ENCODE data around the gene MZB1. TPM values are rescaled to one million over a fixed set of nuclear protein-coding genes. Genes with fewer than 3 reads are reported as not detected.

MZB1 gene
- total and polyA plus RNA-seq, 2 of the 13 experiments (the other 11 are each of a cell fraction or from before 2014, with no cell fraction given), result 0.31 to 0.40 TPM

DNA sequence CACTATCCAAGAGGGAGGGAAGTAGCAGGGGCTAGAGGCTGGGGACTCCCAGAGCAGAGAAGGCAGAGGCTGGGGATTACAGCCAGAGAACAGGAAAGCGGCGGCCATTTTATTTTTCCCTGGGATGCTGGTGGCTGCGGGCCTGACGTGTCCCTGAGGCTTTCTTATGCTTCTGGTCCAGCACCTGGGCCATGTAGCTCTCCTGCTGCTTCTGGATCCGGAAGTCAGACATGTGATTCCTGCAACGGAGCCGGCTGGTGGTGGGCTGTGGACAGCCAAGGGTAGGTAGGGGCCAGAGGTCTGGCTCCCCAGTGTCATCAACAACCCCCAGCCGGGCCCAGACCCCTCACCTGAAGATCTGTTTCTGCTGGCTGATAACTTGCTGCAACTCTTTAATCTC is 7.0 kb upstream of the MZB1 start:
- 90% methylated on average over 6 of the region's 8 CpGs for WGBS (ENCODE audit: low lambda C conversion rate)
- FAIRE-seq (no peak), ATAC-seq (no peak), DNase-seq (ENCODE audit: low spot score) (no peak)
- no peaks in the 10 kb centered on the region for H3K9me3 ChIP-seq (ENCODE audit: low read length)
- no peak for TF ChIP-seq ARHGAP35 (CRISPR knock-in tag; IDR thresholded peaks at IDR 0.05; ENCODE audit: borderline replicate concordance)
- no peak for TF ChIP-seq GMEB1 (CRISPR knock-in tag; IDR thresholded peaks at IDR 0.05; ENCODE audit: borderline replicate concordance)
- TF ChIP-seq RFXANK (CRISPR knock-in tag; IDR thresholded peaks at IDR 0.05), result no peak
- TF ChIP-seq ZNF275 (CRISPR knock-in tag; IDR thresholded peaks at IDR 0.05; ENCODE audit: borderline replicate concordance), result no peak
- TF ChIP-seq RORA (CRISPR knock-in tag; IDR thresholded peaks at IDR 0.05), result no peak
- TF ChIP-seq ZNF562 (CRISPR knock-in tag; IDR thresholded peaks at IDR 0.05; ENCODE audit: borderline replicate concordance), result no peak
- TF ChIP-seq REST (IDR thresholded peaks at IDR 0.05; ENCODE audit: borderline replicate concordance in 1 of 2, low read depth in 1 of 2, low read length in 2 of 2), result no peak
- TF ChIP-seq JUN (CRISPR knock-in tag; IDR thresholded peaks at IDR 0.05), result no peak
- TF ChIP-seq ZNF570 (CRISPR knock-in tag; IDR thresholded peaks at IDR 0.05; ENCODE audit: borderline replicate concordance), result no peak
- TF ChIP-seq KDM5B (CRISPR knock-in tag; IDR thresholded peaks at IDR 0.05; ENCODE audit: borderline replicate concordance), result no peak
- TF ChIP-seq JUNB (CRISPR knock-in tag; IDR thresholded peaks at IDR 0.05; ENCODE audit: borderline replicate concordance), result no peak
- no peak for TF ChIP-seq NFIB (CRISPR knock-in tag; IDR thresholded peaks at IDR 0.05; ENCODE audit: borderline replicate concordance)
- TF ChIP-seq ZNF33A (CRISPR knock-in tag; IDR thresholded peaks at IDR 0.05; ENCODE audit: borderline replicate concordance), result no peak
- ChIA-PET POLR2A (no interaction called here), CTCF (ENCODE audit: low intra/inter-chr PET ratio, low total read pairs) (no interaction called here)
- H3K4me2 ChIP-seq (ENCODE audit: low read depth, low read length), result no peak overlapping the region
- no peaks in the 10 kb centered on the region for H3K27me3 ChIP-seq (ENCODE audit: control insufficient read depth in 1 of 2, insufficient read depth in 2 of 2, low read length in 2 of 2)
- H3K27ac ChIP-seq (ENCODE audit: extremely low read length, insufficient read depth, low read length), result no peak overlapping the region
- BruUV-seq (replicated peaks), result no TSS peak
- no peak overlapping the region for H3K4me3 ChIP-seq (replicated peaks in 1 of 3; ENCODE audit: insufficient read depth in 1 of 3, low read depth in 2 of 3, low read length in 3 of 3)
- H3K36me3 ChIP-seq (replicated peaks in 1 of 2; ENCODE audit: control insufficient read depth in 1 of 2, insufficient read depth in 2 of 2, low read length in 2 of 2), result no peaks in the 10 kb centered on the region; a peak in 2 of 5 replicates
- intact Hi-C loops (cut with micrococcal nuclease; ENCODE audit: unreplicated experiment) (no loop called here), in situ Hi-C loops (cut with HindIII; ENCODE audit: extremely low pct_ligation_motif_present, low pct_unique_long_range_greater_than_20kb) (no loop called here)
- H2AFZ ChIP-seq (ENCODE audit: low read length), result no peak overlapping the region
- no peak overlapping the region for H3K9ac ChIP-seq (ENCODE audit: insufficient read depth, low read depth, low read length)
- H3K4me1 ChIP-seq (ENCODE audit: insufficient read depth, low read length), result peaks cover 5% of the 10 kb centered on the region
- H3K79me2 ChIP-seq (ENCODE audit: insufficient read depth, low read length), result no peaks in the 10 kb centered on the region
- no peaks in the 10 kb centered on the region for H4K20me1 ChIP-seq (ENCODE audit: insufficient read depth, low read length)
